Sigmoid colon (tissue), 4 donors: ENCODE data around the gene LMO7.
"Not testable (repeated sequence)": the region's sequence is repeated elsewhere in the genome, so short reads cannot be mapped to it uniquely, and the experiment has no call there.

Experiments
- EP300 ChIP-seq, 4 donors: sonication (generic); formaldehyde crosslinking; IDR thresholded peaks; one replicate each; pipeline ENCODE4 v1.6.1; 2017; ENCODE audit warnings: antibody characterized with exemption in 4 of 4
- POLR2A ChIP-seq, 2 donors: fragments of 450-650 bp; IDR thresholded peaks; one replicate each; pipeline ENCODE4 v1.6.1; 2016; ENCODE audit warnings: antibody characterized with exemption in 2 of 2, mild to moderate bottlenecking in 2 of 2, moderate library complexity in 2 of 2
- TF ChIP-seq, protein P1 (sequence below), 4 experiments: fragments of 450-650 bp in 3 of 4; fragments of 200-600 bp in 1 of 4; IDR thresholded peaks; one replicate each; pipeline ENCODE4 v1.5.1; 2016 to 2019; ENCODE audit warnings: antibody characterized with exemption in 4 of 4, mild to moderate bottlenecking in 3 of 4, moderate library complexity in 2 of 4

DNA sequence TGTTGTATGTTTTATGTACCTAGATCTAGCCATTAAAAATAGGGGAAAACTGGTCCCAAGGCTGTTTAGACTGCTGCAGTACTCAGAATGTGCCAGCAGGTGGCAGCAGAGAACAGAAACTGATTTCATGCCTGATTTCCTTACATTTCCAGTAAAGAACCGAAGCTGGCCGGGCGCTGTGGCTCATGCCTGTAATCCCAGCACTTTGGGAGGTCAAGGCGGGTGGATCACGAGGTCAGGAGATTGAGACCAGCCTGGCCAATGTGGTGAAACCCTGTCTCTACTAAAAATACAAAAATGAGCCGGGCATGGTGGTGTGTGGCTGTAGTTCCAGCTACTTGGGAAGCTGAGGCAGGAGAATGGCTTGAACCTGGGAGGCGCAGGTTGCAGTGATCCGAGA is 59.8 kb downstream of the LMO7 start:
- TF ChIP-seq, protein P1, sequence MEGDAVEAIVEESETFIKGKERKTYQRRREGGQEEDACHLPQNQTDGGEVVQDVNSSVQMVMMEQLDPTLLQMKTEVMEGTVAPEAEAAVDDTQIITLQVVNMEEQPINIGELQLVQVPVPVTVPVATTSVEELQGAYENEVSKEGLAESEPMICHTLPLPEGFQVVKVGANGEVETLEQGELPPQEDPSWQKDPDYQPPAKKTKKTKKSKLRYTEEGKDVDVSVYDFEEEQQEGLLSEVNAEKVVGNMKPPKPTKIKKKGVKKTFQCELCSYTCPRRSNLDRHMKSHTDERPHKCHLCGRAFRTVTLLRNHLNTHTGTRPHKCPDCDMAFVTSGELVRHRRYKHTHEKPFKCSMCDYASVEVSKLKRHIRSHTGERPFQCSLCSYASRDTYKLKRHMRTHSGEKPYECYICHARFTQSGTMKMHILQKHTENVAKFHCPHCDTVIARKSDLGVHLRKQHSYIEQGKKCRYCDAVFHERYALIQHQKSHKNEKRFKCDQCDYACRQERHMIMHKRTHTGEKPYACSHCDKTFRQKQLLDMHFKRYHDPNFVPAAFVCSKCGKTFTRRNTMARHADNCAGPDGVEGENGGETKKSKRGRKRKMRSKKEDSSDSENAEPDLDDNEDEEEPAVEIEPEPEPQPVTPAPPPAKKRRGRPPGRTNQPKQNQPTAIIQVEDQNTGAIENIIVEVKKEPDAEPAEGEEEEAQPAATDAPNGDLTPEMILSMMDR (IDR thresholded peaks at IDR 0.05) = peak; percentile 63 to 93 (median 90)
- TF ChIP-seq POLR2A, EP300 (IDR thresholded peaks at IDR 0.05): not testable (repeated sequence)
